Tibial nerve (tissue), 4 donors: ENCODE data around the gene SOWAHA. TPM values are rescaled to one million over a fixed set of nuclear protein-coding genes. Genes with fewer than 3 reads are reported as not detected.

Source experiments
- DNase-seq, 2 donors: peaks; one replicate each; pipeline ENCODE4 v3.0.0-alpha.2; 2019; ENCODE audit warnings: low spot score in 2 of 2
- H3K27ac ChIP-seq, 4 donors: fragments of 200-600 bp; sonication (generic) in 3 of 4; one replicate each; pipeline ENCODE4 v1.5.1; 2017 to 2019; ENCODE audit warnings: mild to moderate bottlenecking in 1 of 4
- H3K27me3 ChIP-seq, 2 donors: fragments of 200-600 bp; sonication (generic) in 1 of 2; one replicate each; pipeline versions ENCODE4 v1.5.1 to v1.6.0; 2017 to 2019
- H3K36me3 ChIP-seq, 3 donors: fragments of 200-600 bp; sonication (generic); one replicate each; pipeline ENCODE4 v1.5.1; 2018 to 2019
- H3K4me1 ChIP-seq, 4 donors: fragments of 200-600 bp; sonication (generic) in 3 of 4; one replicate each; pipeline ENCODE4 v1.5.1; 2017 to 2019
- H3K4me3 ChIP-seq, 4 donors: fragments of 200-600 bp; sonication (generic) in 3 of 4; one replicate each; pipeline ENCODE4 v1.5.1; 2017 to 2019; ENCODE audit warnings: mild to moderate bottlenecking in 1 of 4, moderate library complexity in 1 of 4
- H3K9me3 ChIP-seq, 4 donors: fragments of 200-600 bp; sonication (generic) in 3 of 4; one replicate each; pipeline ENCODE4 v1.5.1; 2017 to 2019
- EP300 ChIP-seq, 2 donors: sonication (generic); formaldehyde crosslinking; IDR thresholded peaks; one replicate each; pipeline ENCODE4 v1.6.1; 2017; ENCODE audit warnings: antibody characterized with exemption in 2 of 2, mild to moderate bottlenecking in 1 of 2
- POLR2A ChIP-seq, 2 donors: fragments of 450-650 bp; IDR thresholded peaks; one replicate each; pipeline ENCODE4 v1.6.1; 2017; ENCODE audit warnings: antibody characterized with exemption in 2 of 2, mild to moderate bottlenecking in 2 of 2, moderate library complexity in 2 of 2
- WGBS, 2 donors: methylation state at CpG; one replicate each; pipeline ENCODE4 v1.1.5; 2018; 5-methylcytosine and 5-hydroxymethylcytosine counted together
- total RNA-seq, 4 donors: library from RNA; depleted of rRNA; stranded (reverse); fragments of >200 nt; gene quantifications; one replicate each; pipeline ENCODE4 v1.1.0, GENCODE V29; 2016
- TF ChIP-seq, protein P1 (sequence below), 5 experiments: fragments of 200-600 bp in 3 of 5; fragments of 450-650 bp in 2 of 5; sonication (generic) in 3 of 5; IDR thresholded peaks; one replicate each; pipeline ENCODE4 v1.5.1; 2016 to 2019; ENCODE audit warnings: antibody characterized with exemption in 5 of 5, mild to moderate bottlenecking in 3 of 5, moderate library complexity in 2 of 5

The SOWAHA gene
- total RNA-seq, 4 donors from 2014 or later = 0.44 to 2.9 (median 0.99) TPM

DNA sequence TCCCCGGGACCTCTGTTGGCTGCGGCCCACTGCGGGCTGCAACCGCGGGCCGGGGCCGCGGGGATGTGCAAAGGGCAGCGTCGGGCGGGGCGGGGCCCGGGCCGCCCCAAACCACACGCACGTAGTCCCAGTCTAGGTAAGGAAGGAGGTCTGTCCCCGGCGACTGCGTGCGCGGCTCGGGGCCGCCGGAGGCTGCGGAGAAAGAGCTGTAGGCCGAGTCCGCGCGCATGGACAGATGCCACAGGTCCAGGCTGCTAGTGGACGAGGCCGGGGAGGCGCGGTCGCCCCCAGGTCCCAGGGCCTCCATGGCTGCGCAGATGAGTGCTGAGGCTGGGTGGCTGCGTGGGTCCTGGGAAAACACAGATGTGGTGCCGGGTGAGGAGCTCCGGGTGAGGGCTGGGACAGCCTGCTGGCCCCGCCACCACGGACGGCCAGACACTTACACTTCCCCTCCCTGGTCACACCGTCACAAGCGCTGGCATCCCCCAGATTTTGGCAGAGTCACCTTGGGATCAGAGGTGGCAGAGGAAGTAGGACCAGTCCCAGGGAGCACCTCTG, 12.8 kb downstream of the SOWAHA start:
- 37 to 53% methylated on average over 23 to 30 of the region's 43 CpGs for WGBS, 2 donors
- peak overlapping the region in 3 of 4 donors; percentile 11 to 41 (median 27) for H3K4me3 ChIP-seq

DNA sequence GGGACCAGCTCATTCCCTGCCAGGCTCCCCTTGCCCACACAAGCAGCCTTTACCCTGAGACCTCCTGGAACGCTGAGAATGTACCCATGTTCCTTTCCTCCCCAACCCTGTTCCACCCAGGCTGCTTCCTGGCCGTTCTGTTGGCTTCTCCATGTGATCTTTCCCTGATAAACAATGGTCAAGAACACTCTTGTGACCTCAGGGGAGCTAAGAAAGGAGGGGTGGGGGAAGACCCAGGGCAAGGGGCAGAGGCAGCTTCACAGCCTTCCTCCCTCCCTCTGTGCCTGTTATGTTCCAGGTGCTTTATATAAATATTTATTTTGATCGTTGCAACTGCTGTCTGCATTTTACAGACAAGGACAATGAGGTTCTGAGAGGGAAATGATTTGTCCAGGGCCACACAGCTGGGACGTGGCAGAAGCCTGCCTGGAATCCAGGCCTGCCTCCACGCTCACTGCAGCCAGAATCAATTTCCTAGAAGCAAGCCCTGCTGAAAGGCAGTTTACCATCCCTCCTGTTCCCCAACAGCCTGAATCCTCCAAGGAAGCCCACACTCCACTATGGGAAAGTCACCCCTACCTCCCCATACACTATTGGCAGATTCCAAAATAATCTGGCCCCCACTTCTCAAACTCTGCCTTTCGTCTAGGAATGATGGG, 13.5 kb downstream of the SOWAHA start:
- no peak for DNase-seq
- peaks cover 0 to 14% (median 0%) of the 10 kb centered on the region in 3 donors for H3K36me3 ChIP-seq
- H3K27me3 ChIP-seq = peaks cover 0 to 75% of the 10 kb centered on the region in 2 donors
- 62 to 63% methylated on average over 6 of the region's 6 CpGs for WGBS, 2 donors
- H3K9me3 ChIP-seq = no peaks in the 10 kb centered on the region
- H3K27ac ChIP-seq = peak overlapping the region in 3 of 4 donors; percentile 12 to 90 (median 56)
- H3K4me1 ChIP-seq = peaks cover 0 to 63% (median 25%) of the 10 kb centered on the region in 4 donors
- TF ChIP-seq POLR2A (IDR thresholded peaks at IDR 0.05) (no peak), EP300 (IDR thresholded peaks at IDR 0.05) (no peak)
- TF ChIP-seq, protein P1, sequence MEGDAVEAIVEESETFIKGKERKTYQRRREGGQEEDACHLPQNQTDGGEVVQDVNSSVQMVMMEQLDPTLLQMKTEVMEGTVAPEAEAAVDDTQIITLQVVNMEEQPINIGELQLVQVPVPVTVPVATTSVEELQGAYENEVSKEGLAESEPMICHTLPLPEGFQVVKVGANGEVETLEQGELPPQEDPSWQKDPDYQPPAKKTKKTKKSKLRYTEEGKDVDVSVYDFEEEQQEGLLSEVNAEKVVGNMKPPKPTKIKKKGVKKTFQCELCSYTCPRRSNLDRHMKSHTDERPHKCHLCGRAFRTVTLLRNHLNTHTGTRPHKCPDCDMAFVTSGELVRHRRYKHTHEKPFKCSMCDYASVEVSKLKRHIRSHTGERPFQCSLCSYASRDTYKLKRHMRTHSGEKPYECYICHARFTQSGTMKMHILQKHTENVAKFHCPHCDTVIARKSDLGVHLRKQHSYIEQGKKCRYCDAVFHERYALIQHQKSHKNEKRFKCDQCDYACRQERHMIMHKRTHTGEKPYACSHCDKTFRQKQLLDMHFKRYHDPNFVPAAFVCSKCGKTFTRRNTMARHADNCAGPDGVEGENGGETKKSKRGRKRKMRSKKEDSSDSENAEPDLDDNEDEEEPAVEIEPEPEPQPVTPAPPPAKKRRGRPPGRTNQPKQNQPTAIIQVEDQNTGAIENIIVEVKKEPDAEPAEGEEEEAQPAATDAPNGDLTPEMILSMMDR (IDR thresholded peaks at IDR 0.05) = no peak
- peak overlapping the region in 2 of 4 donors; percentile 27 to 41 for H3K4me3 ChIP-seq

More for the DNA sequence above, 12.8 kb downstream of the SOWAHA start:
- TF ChIP-seq EP300 (IDR thresholded peaks at IDR 0.05) (no peak), POLR2A (IDR thresholded peaks at IDR 0.05) (no peak)
- TF ChIP-seq, protein P1 (IDR thresholded peaks at IDR 0.05) = no peak
- peaks cover 0 to 69% of the 10 kb centered on the region in 2 donors for H3K27me3 ChIP-seq
- H3K9me3 ChIP-seq = no peaks in the 10 kb centered on the region
- peak overlapping the region in 3 of 4 donors; percentile 46 to 90 (median 56) for H3K27ac ChIP-seq
- no peak for DNase-seq
- H3K4me1 ChIP-seq = peaks cover 0 to 65% (median 28%) of the 10 kb centered on the region in 4 donors
- H3K36me3 ChIP-seq = peaks cover 0 to 14% (median 0%) of the 10 kb centered on the region in 3 donors

DNA sequence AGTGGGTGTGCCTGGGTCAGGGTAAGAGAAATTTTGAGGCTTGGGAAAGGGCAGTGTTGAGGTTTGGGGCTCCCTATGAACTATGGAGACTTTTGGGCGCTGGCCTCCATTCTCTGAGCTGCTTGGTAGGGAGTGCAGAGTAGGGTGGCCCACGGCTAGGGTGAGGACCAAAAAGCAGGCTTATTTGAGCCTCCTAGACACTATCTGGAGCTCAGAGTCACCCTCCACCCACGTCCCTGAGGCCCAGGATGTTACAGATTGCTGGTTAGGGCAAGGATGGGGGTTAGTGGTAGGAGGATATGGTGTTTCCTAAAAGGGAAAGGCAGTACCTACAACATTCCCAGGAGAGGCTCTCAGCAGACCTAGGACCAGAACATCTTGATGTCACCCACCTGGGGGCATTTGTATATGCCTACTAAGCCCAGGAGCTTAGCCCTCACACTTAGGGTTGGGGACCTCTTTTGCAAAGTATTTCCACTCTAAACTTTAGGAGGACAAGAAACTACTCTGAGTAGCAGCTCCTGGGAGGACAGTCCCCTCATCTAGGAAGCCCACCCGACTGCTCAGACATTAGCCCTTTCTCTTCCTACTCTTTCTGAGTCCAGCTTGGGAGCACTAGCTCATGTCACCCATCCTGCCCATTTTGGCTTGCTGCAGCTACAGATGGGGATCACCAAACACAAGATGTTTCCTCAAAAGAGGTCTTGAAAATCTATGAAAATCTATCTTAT, 15.0 kb downstream of the SOWAHA start:
- WGBS, 2 donors = 85 to 99% methylated on average over 4 of the region's 4 CpGs
- no peaks in the 10 kb centered on the region for H3K9me3 ChIP-seq
- peak overlapping the region in 1 of 4 donors; percentile 90 for H3K27ac ChIP-seq
- TF ChIP-seq POLR2A (IDR thresholded peaks at IDR 0.05) (no peak), EP300 (IDR thresholded peaks at IDR 0.05) (no peak)
- TF ChIP-seq, protein P1 (IDR thresholded peaks at IDR 0.05) = no peak
- no peak for DNase-seq
- no peak overlapping the region for H3K4me3 ChIP-seq
- H3K36me3 ChIP-seq = peaks cover 0 to 14% (median 0%) of the 10 kb centered on the region in 3 donors
- H3K4me1 ChIP-seq = peaks cover 0 to 50% (median 19%) of the 10 kb centered on the region in 4 donors
- peaks cover 0 to 71% of the 10 kb centered on the region in 2 donors for H3K27me3 ChIP-seq

DNA sequence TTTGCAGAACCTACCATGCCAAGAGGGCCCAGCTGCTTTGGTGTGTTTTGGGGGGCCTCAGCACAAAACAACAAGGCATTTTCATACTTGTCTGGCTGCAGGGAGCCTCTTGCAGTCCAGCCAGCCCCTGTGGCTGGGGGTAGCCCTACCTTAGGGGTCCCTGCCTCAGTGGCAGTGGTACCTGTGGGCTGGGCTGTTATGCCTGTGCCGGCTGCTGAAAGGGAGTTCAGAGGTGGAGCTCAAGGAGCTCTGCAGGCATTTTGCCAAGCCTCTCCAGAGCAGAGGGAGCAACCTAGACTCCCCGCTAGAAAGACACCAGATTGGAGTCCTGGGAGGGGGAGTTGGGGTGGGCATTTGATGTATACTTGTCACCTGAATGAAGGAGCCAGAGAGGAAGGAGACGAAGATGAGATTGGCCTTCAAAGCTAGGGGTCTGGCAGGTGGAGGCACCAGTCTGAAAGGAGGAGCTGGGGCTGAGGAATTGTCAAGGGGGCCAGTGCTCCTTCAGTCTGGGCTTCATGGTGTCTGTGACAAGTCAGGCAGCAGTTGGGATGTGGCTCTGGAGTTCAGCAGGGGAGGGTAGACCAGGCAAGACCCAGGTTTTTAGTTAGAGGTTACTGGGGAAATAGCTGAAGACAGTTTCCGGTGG, 15.9 kb downstream of the SOWAHA start:
- TF ChIP-seq EP300 (IDR thresholded peaks at IDR 0.05) (no peak), POLR2A (IDR thresholded peaks at IDR 0.05) (no peak)
- TF ChIP-seq, protein P1 (IDR thresholded peaks at IDR 0.05) = no peak
- peaks cover 0 to 14% (median 0%) of the 10 kb centered on the region in 3 donors for H3K36me3 ChIP-seq
- H3K4me3 ChIP-seq = peak overlapping the region in 2 of 4 donors; percentile 68 to 80
- no peak for DNase-seq
- 77 to 79% methylated on average over 4 of the region's 4 CpGs for WGBS, 2 donors
- peaks cover 0 to 42% (median 15%) of the 10 kb centered on the region in 4 donors for H3K4me1 ChIP-seq
- peaks cover 0 to 63% of the 10 kb centered on the region in 2 donors for H3K27me3 ChIP-seq
- no peaks in the 10 kb centered on the region for H3K9me3 ChIP-seq
- peak overlapping the region in 1 of 4 donors; percentile 90 for H3K27ac ChIP-seq
